ENCODE results near the gene MINDY3.
"Not testable (repeated sequence)": the region's sequence is repeated elsewhere in the genome, so short reads cannot be mapped to it uniquely, and the experiment has no call there.

The MINDY3 gene

DNA sequence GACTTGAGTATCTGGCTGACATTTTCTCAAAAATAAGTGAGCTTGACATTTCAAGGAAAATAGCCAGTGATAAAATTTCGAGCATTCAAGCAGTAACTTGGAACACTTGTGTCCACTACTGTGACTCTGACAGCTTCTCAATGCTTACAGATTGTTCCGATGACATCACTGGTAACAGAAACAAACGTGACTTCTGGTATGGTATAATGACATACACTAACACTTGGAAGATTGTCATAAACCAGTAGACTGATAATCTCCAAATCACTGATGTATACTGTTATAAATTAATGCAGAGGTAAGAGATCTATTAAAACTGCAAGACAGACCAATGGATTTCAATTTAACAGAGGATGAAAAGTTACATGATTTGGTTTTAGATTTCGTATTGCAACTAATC, 6.5 kb downstream of the MINDY3 start:
- DNase-seq = no peak

GRCh38 chr10:15852111-15852557, 8.2 kb downstream of the MINDY3 start:
- no peak for DNase-seq

DNA sequence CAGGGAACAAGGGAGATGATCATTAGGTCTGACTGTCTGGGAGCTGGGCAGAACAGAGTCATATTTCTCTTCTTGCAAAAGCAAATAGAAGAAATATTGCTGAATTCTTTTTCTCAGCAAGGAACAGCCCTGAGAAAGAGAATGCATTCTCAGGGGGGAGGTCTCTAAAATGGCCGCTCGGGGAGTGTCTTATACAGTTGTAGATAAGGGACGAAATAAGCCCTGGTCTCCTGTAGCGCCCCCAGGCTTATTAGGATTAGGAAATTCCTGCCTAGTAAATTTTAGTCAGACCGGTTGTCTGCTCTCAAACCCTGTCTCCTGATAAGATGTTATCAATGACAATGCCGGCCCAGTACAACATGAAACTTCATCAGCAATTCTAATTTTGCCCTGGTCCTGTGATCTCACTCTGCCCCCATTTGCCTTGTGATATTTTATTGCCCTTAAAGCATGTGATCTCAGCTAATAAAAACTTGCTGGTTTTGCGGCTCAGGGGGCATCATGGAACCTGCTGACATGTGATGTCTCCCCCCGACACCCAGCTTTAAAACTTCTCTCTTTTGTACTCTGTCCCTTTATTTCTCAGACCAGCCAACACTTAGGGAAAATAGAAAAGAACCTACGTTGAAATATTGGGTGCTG, 9.8 kb downstream of the MINDY3 start:
- not testable (repeated sequence) for DNase-seq

DNA sequence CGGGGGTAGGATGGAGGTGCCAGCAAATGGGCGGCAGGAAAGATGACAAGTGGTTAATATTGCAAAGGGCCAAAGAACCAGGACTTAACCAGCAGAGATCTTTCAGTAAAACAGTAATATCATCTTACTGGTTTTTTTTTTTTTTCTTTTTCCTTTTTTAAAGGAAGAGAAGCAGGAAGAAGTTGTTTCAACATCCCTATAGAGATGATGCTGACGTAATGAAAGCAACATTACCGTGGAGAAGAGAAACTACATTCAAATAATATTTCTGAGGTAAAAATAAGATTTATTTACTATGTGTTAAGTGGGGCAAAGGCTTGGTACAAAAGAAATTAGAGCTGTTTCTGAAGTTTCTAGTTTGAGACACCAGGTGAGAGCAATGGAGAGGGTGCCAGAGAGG, 11.0 kb downstream of the MINDY3 start:
- DNase-seq = no peak

GRCh38 chr10:15847481-15847880, 12.8 kb downstream of the MINDY3 start:
- DNase-seq = no peak

- no peak for DNase-seq
Measured at GRCh38 chr10:15844517-15844916, 15.8 kb downstream of the MINDY3 start.

- no peak for DNase-seq
Measured at GRCh38 chr10:15843695-15844094, 16.6 kb downstream of the MINDY3 start.

DNA sequence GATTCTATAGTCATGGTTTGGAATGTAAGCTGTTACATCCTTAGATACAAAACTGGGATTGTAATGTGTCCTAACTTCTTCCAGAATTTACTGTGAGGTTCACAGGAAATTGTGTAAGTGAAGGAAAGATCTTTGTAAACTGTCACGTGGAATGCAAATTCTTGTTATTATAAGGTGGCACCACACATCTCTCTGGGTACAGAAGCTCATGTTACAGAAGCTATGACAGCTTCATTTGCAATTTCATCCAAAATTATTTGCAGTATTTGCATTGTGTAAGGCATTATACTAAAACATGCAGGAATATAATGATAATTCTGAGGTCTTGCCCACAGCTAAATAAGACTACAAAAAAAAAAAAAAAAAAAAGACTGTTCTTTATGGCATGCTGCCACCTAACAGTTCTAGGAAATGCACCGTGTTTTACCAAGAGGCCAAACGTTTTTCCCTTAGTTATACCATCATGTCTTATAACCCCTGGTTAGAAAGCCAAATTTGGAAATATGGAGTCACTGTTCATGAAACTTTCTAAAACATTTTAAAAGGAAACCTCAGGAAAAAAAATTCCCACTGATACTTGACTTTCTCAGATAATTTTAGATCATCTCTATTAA, 17.6 kb downstream of the MINDY3 start:
- no peak for DNase-seq

GRCh38 chr10:15841696-15842095, 18.6 kb downstream of the MINDY3 start:
- DNase-seq = no peak

GRCh38 chr10:15836807-15837206, 23.5 kb downstream of the MINDY3 start:
- no peak for DNase-seq

DNA sequence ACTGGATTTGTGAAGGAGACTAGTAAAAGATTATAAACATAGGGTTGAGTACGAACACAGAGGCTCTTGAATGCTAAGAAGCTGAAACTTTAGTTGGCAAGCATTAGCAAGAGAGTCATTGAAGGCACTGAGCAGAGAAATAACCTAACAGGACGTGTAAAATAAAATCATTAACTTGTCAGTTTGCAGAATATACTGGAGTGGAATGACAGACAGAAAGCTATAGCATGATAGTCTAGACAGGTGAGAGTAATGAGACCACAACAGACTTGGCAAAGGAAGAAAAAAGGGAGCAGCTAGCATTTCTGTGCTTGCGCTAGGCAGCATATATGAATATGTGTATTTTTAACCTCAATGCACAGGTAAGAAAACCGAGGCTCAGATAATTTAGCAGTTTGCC, 30.8 kb downstream of the MINDY3 start:
- DNase-seq = no peak

DNA sequence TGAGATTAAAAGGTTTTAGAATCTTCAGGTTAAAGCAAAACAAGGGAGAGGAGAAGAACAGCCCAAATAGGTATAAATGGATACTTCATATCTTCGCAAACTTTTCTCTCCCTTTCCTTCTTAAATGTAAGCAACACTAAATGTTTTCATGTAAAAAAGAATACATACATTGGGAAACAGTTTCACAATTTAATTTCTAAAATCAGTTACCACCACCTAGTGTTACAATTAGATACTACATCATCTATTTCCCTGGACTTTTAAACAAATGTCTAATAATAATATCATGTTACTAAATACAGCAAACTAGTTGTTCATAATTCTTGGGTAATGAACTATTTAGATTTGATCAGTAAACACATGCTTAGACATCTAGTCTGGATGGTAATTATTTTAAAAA, 35.8 kb downstream of the MINDY3 start:
- no peak for DNase-seq

- no peak for DNase-seq
Measured at GRCh38 chr10:15822131-15822530, 38.2 kb downstream of the MINDY3 start.

GRCh38 chr10:15821046-15821683, 39.1 kb downstream of the MINDY3 start:
- DNase-seq = no peak

DNA sequence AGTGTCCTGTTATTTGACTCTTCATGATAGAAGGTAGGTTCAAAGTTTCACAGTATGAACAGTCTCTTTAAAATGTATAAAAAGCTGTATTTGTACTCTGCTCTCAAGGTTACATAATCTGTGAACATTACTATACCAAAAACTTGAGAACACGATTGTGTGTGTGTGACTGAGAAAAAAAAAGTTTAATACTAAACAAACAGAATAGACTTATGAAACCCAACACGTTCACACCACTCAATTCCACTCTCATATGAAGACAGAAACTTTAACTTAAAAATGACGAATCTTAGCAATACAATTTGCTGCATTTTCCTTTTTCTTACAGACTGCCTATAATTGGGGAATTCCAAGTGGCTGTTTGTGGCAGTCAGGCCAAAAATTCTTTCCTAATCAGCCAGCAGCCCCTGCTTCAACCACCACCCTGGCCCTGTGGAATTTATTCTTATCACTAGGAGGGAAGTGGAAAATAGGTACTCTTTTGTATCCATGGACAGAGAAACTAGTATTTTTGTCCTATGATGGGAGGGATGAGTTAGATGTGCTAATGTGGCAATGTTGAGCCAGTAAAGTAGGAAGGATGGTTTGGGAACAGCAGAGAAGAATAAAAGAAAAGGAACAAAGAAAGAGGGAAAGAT, 42.8 kb downstream of the MINDY3 start:
- no peak for DNase-seq

DNA sequence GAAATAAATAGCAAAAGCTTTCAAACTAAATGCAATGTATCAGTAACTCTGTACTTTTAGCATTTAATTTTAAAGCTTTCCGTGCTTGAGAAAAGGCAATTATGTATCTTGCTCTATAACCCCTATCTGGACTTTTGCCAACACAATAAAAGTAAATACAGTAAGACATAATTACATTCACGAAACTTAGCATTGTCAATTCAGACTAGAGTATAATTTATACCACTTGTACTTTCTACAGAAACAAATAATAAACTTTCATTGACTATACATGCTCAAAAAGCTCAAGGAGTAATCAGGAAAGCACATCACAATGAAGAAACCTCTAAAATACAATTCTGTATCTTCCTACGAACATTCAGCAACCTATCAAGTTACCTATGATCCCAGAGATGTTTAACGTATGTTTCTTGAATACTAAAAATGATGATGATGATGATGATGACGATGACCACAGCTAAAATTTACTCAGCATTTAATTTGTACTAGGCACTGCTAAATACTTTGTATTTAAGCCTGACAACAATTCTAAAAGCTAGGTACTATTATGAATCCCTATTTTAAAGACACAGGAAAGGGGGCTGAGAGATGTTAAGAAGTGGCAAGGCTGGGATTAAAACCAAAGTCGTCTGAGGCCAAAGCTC, 44.9 kb downstream of the MINDY3 start:
- no peak for DNase-seq

DNA sequence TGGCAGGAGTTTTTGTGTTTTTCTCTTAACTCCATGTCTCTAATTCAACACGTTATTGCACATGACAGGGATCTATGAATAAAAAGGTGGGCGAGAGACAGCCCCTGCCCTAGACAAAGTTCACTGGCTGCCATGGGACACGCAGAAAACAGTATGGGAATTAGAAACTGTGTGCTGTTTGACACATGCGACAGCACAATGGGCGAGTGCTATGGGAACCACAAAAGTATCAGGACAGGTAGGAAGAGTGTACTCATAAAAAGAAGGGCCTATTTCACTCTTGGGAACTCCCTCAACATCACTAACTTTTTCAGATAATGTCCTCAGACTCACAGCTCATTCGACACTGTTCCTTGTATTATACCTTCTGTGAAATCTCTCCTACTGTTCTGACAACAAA, 45.7 kb downstream of the MINDY3 start:
- DNase-seq = no peak

- DNase-seq = no peak
Measured at GRCh38 chr10:15813415-15813814, 46.9 kb downstream of the MINDY3 start.

DNA sequence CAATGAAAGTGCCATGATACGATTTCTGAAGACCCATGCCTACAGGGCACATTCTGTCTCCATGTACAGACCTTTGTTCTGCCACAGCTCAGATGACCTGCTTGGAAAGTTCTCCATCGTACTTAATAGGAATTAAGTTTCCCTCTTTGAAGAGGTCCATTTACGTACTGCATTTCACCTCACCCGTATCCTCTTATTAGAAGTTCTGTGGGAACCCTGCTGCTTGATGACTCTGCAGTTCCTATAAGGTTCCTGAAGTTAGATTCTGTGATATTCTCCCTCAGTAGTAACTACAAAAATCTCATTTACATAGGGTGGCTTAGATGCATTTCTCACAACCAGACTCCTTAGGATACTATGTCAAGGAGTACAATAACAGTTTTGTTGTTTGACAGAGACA, 50.9 kb downstream of the MINDY3 start:
- DNase-seq = no peak

GRCh38 chr10:15808204-15808797, 52.0 kb downstream of the MINDY3 start:
- DNase-seq = no peak

GRCh38 chr10:15805395-15806058, 54.8 kb downstream of the MINDY3 start:
- DNase-seq = no peak

DNA sequence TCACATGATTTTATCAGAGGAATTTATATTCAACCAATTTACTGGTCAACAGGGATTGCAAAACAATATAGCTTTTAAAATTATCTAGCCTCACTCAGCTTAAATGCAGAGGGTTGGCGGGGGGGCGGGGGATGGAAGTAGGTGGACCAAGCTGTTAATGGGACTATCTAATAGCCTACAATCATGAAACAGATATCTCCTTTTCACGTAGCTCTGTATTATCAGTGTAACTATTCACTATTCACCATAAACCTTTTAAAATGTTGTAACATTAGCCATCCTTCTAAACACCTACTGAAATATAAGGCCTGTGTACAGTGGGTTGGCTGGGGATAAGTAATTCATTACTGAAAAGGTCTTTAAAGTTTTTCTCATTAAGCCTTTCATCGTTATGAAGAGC, 56.2 kb downstream of the MINDY3 start:
- no peak for DNase-seq

Data from NK-92 treated with Interleukin-12 subunit alpha and Interleukin-12 subunit beta, amount 100 ng/mL, for 24 hours (cell line).